Amniotic stem cell (primary cell): ENCODE measurements around the gene PAXIP1.

Experiments
- DNase-seq: peaks from one replicate; lab custom pipeline; 2025; lab: John Stamatoyannopoulos, UW

PAXIP1 gene

GRCh38 chr7:154996756-154997155 is 6.2 kb downstream of the PAXIP1 start:
- DNase-seq = no peak

GRCh38 chr7:154996101-154996500 is 6.8 kb downstream of the PAXIP1 start:
- no peak for DNase-seq

- no peak for DNase-seq
These were observed 7.9 kb downstream of the PAXIP1 start for GRCh38 chr7:154994996-154995395.

- DNase-seq = no peak
These were observed 11.9 kb downstream of the PAXIP1 start for GRCh38 chr7:154990964-154991540.

GRCh38 chr7:154987571-154987970 is 15.4 kb downstream of the PAXIP1 start:
- DNase-seq = no peak

GRCh38 chr7:154986200-154986945 is 16.6 kb downstream of the PAXIP1 start:
- DNase-seq = no peak

- DNase-seq = no peak
These were observed 17.7 kb downstream of the PAXIP1 start for GRCh38 chr7:154985230-154985629.

- no peak for DNase-seq
These were observed 18.2 kb downstream of the PAXIP1 start for GRCh38 chr7:154984601-154985188.

GRCh38 chr7:154978017-154978416 is 24.9 kb downstream of the PAXIP1 start:
- no peak for DNase-seq

GRCh38 chr7:154977250-154977649 is 25.7 kb downstream of the PAXIP1 start:
- no peak for DNase-seq

- DNase-seq = no peak
These were observed 26.1 kb downstream of the PAXIP1 start for GRCh38 chr7:154976844-154977243.

- DNase-seq = no peak
These were observed 26.9 kb downstream of the PAXIP1 start for GRCh38 chr7:154975984-154976383.

GRCh38 chr7:154973381-154973780 is 29.5 kb downstream of the PAXIP1 start:
- no peak for DNase-seq

GRCh38 chr7:154968336-154969001 is 34.5 kb downstream of the PAXIP1 start:
- no peak for DNase-seq

GRCh38 chr7:154967401-154967955 is 35.4 kb downstream of the PAXIP1 start:
- no peak for DNase-seq

- DNase-seq = no peak
These were observed 37.9 kb downstream of the PAXIP1 start for GRCh38 chr7:154965014-154965413.

GRCh38 chr7:154960063-154960790 is 42.7 kb downstream of the PAXIP1 start:
- no peak for DNase-seq

GRCh38 chr7:154956427-154956826 is 46.5 kb downstream of the PAXIP1 start:
- no peak for DNase-seq

- no peak for DNase-seq
These were observed 49.8 kb downstream of the PAXIP1 start for GRCh38 chr7:154953006-154953684.

- DNase-seq = no peak
These were observed 52.0 kb downstream of the PAXIP1 start for GRCh38 chr7:154950960-154951359.

GRCh38 chr7:154947604-154948003 is 55.3 kb downstream of the PAXIP1 start:
- DNase-seq = no peak
